Measurements from ENCODE around the gene ITGA11. TPM values are rescaled to one million over a fixed set of nuclear protein-coding genes. Genes with fewer than 3 reads are reported as not detected.

The ITGA11 gene
- total and polyA plus RNA-seq, 10 donors = 0.27 to 17.2 (median 5.8) TPM

DNA sequence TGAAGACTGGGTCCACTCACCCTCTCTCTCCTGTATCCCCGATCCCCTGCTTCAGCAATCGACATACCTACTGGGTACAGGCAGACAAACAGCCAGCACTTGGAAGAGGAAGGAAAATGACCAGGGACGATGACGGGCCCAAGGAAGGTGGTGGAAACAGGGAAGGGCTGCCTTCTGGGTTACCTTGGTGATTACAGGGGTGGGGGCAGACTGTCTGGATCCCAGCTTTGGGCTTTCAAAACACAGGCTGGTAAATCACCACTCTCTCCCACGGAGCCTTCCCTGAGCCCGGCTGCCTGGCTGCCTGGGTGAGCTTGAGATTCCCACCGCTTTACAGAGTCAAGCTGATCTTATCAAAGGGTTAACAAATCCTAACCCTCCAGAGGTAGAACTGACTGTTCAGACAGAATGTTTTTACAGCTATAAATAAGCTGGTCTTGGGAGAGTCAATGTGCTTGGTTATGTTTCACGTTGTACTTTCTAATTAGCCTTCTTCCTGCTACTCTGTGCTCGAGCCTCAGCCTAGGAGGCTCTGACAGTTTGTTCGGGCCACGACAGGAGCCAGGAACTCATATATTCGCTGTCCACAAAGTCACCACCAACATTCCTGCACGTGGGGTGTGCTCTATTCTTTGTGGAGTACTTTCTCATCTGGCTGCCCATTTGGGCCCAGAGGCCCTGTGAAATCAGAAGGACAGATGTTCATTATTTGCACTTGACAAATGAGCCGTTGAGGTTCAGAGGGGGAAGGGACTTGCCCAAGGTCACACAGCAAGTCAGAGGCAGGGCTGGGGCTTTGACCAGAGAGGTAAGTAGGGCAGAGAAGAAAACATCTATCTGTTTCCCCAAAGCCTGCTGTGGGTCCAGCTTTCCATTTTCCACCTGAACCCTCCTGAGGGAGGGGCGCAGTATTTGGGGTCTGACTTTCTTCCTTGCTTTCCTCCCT is 91.0 kb downstream of the ITGA11 start:
- Histone ChIP-seq H3K27me3 (replicated peaks in 1 of 7) (no peaks in the 10 kb centered on the region), H3K4me1 (peaks cover 0 to 37% (median 24%) of the 10 kb centered on the region in 6 donors), H3K4me3 (no peak overlapping the region), H3K27ac (peak overlapping the region in 4 of 8 donors; percentile 49 to 69 (median 60)), H3K9me3 (no peaks in the 10 kb centered on the region), H3K36me3 (no peaks in the 10 kb centered on the region)
- peak; percentile 54 for DNase-seq
- 67 to 74% (median 69%) methylated on average over 14 to 15 of the region's 15 CpGs for WGBS, 5 donors
- no peak for TF ChIP-seq POLR2AphosphoS5 (IDR thresholded peaks at IDR 0.05)
- no peak for TF ChIP-seq POLR2A (IDR thresholded peaks at IDR 0.05)
- TF ChIP-seq, protein P1, sequence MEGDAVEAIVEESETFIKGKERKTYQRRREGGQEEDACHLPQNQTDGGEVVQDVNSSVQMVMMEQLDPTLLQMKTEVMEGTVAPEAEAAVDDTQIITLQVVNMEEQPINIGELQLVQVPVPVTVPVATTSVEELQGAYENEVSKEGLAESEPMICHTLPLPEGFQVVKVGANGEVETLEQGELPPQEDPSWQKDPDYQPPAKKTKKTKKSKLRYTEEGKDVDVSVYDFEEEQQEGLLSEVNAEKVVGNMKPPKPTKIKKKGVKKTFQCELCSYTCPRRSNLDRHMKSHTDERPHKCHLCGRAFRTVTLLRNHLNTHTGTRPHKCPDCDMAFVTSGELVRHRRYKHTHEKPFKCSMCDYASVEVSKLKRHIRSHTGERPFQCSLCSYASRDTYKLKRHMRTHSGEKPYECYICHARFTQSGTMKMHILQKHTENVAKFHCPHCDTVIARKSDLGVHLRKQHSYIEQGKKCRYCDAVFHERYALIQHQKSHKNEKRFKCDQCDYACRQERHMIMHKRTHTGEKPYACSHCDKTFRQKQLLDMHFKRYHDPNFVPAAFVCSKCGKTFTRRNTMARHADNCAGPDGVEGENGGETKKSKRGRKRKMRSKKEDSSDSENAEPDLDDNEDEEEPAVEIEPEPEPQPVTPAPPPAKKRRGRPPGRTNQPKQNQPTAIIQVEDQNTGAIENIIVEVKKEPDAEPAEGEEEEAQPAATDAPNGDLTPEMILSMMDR (IDR thresholded peaks at IDR 0.05 in 8 of 11, conservative IDR thresholded peaks at IDR 0.05 in 3 of 11) = no peak
- intact Hi-C loops (cut with DNase I; ENCODE audit: low total_unique reads) = no loop called here

DNA sequence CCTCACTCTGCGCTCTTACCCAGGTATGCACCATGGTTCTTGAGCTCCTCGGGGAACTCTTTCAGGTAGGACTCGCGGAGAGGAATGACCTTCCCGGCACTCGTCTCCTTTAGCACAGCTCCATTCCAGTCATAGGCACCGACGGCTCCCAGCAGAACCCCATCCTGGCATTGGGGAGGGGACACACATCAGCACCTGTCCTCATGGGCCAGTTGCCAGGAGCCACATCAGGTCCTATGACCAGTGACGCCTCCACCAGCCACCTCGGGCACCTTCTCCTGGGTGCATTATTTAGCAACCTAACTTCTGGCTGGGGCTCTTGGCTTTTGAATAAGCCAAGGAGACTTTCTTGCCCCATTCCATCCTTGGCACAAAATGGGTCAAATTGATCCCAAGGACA is 92.5 kb downstream of the ITGA11 start:
- 93 to 98% (median 94%) methylated on average over 8 to 10 of the region's 10 CpGs for WGBS, 5 donors
- no peak overlapping the region for H3K27ac ChIP-seq
- intact Hi-C loops (cut with DNase I; ENCODE audit: low total_unique reads) = no loop called here

GRCh38 chr15:68337826-68338225 is 94.1 kb downstream of the ITGA11 start:
- H3K4me3 ChIP-seq = no peak overlapping the region
- 55 to 68% (median 67%) methylated on average over 6 of the region's 6 CpGs for WGBS, 5 donors
- H3K4me1 ChIP-seq = peaks cover 3 to 65% (median 48%) of the 10 kb centered on the region in 6 donors
- no peaks in the 10 kb centered on the region for H3K27me3 ChIP-seq (replicated peaks in 1 of 7)
- H3K9me3 ChIP-seq = no peaks in the 10 kb centered on the region
- peak; percentile 42 for DNase-seq
- H3K27ac ChIP-seq = peak overlapping the region in 2 of 8 donors; percentile 86 to 87
- no peaks in the 10 kb centered on the region for H3K36me3 ChIP-seq
- TF ChIP-seq POLR2AphosphoS5 (IDR thresholded peaks at IDR 0.05) (no peak), POLR2A (IDR thresholded peaks at IDR 0.05) (no peak)
- TF ChIP-seq, protein P1 (IDR thresholded peaks at IDR 0.05 in 8 of 11, conservative IDR thresholded peaks at IDR 0.05 in 3 of 11) = no peak
- intact Hi-C loops (cut with DNase I; ENCODE audit: low total_unique reads) = no loop called here

More for the DNA sequence above, 92.5 kb downstream of the ITGA11 start:
- H3K9me3 ChIP-seq = no peaks in the 10 kb centered on the region
- no peaks in the 10 kb centered on the region for H3K36me3 ChIP-seq
- H3K4me3 ChIP-seq = no peak overlapping the region
- no peak for TF ChIP-seq POLR2A (IDR thresholded peaks at IDR 0.05)
- no peak for TF ChIP-seq POLR2AphosphoS5 (IDR thresholded peaks at IDR 0.05)
- TF ChIP-seq, protein P1 (IDR thresholded peaks at IDR 0.05 in 8 of 11, conservative IDR thresholded peaks at IDR 0.05 in 3 of 11) = no peak
- H3K4me1 ChIP-seq = peaks cover 0 to 53% (median 35%) of the 10 kb centered on the region in 6 donors
- DNase-seq = no peak
- no peaks in the 10 kb centered on the region for H3K27me3 ChIP-seq (replicated peaks in 1 of 7)

DNA sequence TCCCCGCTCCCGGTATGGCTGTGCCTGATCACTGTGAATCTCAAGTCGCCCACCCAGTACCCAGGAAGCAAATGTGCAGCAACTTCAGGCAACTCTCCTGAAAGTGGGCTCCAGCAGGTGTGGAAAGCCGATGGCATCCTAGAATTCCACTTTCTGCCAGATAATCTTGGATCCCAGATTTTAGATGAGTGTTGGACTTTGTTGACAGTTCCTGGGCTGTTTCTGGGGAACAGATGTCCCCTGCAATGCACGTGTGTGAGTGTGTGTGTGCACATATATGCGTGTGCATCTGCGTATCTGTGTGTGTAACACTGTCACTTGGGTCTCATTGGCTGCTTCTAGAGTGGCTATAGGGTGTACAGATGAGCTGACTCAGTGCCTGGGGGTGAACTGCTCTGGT is 95.4 kb downstream of the ITGA11 start:
- Histone ChIP-seq H3K27me3 (replicated peaks in 1 of 7) (no peaks in the 10 kb centered on the region), H3K9me3 (no peaks in the 10 kb centered on the region), H3K27ac (peak overlapping the region in 6 of 8 donors; percentile 70 to 89 (median 86)), H3K4me3 (no peak overlapping the region), H3K4me1 (peaks cover 3 to 53% (median 41%) of the 10 kb centered on the region in 6 donors), H3K36me3 (no peaks in the 10 kb centered on the region)
- intact Hi-C loops (cut with DNase I; ENCODE audit: low total_unique reads) = no loop called here
- peak; percentile 9 for DNase-seq
- 73 to 96% (median 92%) methylated on average over 6 to 7 of the region's 7 CpGs for WGBS, 5 donors
- no peak for TF ChIP-seq POLR2A (IDR thresholded peaks at IDR 0.05)
- TF ChIP-seq POLR2AphosphoS5 (IDR thresholded peaks at IDR 0.05) = no peak
- TF ChIP-seq, protein P1 (IDR thresholded peaks at IDR 0.05 in 8 of 11, conservative IDR thresholded peaks at IDR 0.05 in 3 of 11) = no peak

All from spleen (tissue), 11 donors.